Cardiac muscle cell (in vitro differentiated cells and primary cell): ENCODE data around the gene C9orf78. TPM values are rescaled to one million over a fixed set of nuclear protein-coding genes. Genes with fewer than 3 reads are reported as not detected.

Experiments
- DNase-seq, 2 donors: peaks; one replicate each; pipeline versions ENCODE4 v3.0.0 to v3.0.0-alpha.2; 2010 to 2017; ENCODE audit warnings: low read depth in 1 of 2, low spot score in 1 of 2
- H3K27ac ChIP-seq: fragments of 200-600 bp; sonication (generic); 2 replicates; pipeline ENCODE4 v1.5.1; 2016
- H3K27me3 ChIP-seq: fragments of 200-600 bp; sonication (generic); 2 replicates; pipeline ENCODE4 v1.6.0; 2016; ENCODE audit warnings: control low read depth
- H3K36me3 ChIP-seq: fragments of 200-600 bp; sonication (generic); 2 replicates; pipeline ENCODE4 v1.5.1; 2016; ENCODE audit warnings: control low read depth
- H3K4me1 ChIP-seq: fragments of 200-600 bp; sonication (generic); 2 replicates; pipeline ENCODE4 v1.8.1; 2017; ENCODE audit warnings: low read depth, mild to moderate bottlenecking, mixed run types
- H3K4me3 ChIP-seq: fragments of 200-600 bp; sonication (generic); 2 replicates; pipeline ENCODE4 v1.5.1; 2016; ENCODE audit warnings: mild to moderate bottlenecking
- H3K9me3 ChIP-seq: fragments of 200-600 bp; sonication (generic); 2 replicates; pipeline ENCODE4 v1.5.1; 2017; ENCODE audit warnings: low read depth, mild to moderate bottlenecking, control low read depth
- polyA plus RNA-seq: library from polyadenylated mRNA; unstranded; fragments of >200 nt; fragmentation: Nextera tagmentation; extraction: Ambion mirVana; gene quantifications from 2 replicates; pipeline ENCODE4 v1.2.1, GENCODE V29; 2016
- total RNA-seq: library from RNA; depleted of rRNA; stranded (reverse); fragments of >200 nt; gene quantifications from 2 replicates; pipeline ENCODE4 v1.2.3, GENCODE V29; 2016
- TF ChIP-seq, protein P1 (sequence below): IDR thresholded peaks from 2 replicates; pipeline ENCODE4 v1.5.1; 2012; ENCODE audit warnings: low read depth, mild to moderate bottlenecking, low read length

The C9orf78 gene
- total and polyA plus RNA-seq, 2 experiments from 2014 or later, result 56.5 to 66.5 TPM

DNA sequence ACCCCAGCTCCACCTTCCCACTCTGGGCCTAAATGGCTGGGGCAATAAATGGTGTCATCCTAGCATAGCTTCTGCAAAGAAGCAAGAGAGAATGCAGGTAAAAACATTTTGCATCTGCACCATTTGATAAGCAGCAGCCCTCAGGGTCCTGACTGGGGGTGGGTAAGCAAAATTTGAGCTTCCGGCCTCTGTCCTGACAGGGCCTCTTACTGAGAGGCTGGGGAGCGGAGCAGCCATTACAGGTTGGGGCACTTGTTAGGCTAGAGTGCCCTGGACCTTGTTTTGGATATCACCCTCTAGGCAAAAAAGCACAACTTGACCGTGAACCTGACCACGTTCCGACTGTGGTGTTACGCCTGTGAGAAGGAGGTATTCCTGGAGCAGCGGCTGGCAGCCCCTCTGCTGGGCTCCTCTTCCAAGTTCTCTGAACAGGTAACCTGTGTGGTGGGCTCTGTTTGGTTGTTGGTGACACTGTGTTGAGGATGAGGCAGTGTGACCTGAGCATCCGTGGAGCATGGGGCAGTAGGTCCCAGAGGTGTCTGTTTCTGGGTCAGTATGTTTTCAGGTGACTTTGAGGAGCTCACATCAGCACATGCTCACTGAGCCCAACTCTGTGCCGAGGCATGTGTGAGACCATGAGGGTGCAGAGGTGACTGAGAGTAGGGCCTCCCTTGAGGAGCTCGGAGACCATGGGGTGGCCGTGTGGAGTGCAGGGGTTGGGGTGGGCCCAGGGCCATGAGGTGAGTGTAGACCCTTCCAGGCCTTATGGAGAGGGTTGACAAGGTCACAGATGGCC is 23.3 kb upstream of the C9orf78 start:
- DNase-seq, result no peak
- TF ChIP-seq, protein P1, sequence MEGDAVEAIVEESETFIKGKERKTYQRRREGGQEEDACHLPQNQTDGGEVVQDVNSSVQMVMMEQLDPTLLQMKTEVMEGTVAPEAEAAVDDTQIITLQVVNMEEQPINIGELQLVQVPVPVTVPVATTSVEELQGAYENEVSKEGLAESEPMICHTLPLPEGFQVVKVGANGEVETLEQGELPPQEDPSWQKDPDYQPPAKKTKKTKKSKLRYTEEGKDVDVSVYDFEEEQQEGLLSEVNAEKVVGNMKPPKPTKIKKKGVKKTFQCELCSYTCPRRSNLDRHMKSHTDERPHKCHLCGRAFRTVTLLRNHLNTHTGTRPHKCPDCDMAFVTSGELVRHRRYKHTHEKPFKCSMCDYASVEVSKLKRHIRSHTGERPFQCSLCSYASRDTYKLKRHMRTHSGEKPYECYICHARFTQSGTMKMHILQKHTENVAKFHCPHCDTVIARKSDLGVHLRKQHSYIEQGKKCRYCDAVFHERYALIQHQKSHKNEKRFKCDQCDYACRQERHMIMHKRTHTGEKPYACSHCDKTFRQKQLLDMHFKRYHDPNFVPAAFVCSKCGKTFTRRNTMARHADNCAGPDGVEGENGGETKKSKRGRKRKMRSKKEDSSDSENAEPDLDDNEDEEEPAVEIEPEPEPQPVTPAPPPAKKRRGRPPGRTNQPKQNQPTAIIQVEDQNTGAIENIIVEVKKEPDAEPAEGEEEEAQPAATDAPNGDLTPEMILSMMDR, result no peak
- Histone ChIP-seq H3K9me3 (no peaks in the 10 kb centered on the region), H3K27ac (no peak overlapping the region), H3K4me1 (no peaks in the 10 kb centered on the region), H3K4me3 (no peak overlapping the region), H3K36me3 (peaks cover 24% of the 10 kb centered on the region), H3K27me3 (no peaks in the 10 kb centered on the region)

- no peak overlapping the region for H3K4me3 ChIP-seq
- TF ChIP-seq, protein P1, result no peak
- peaks cover 34% of the 10 kb centered on the region for H3K36me3 ChIP-seq
- H3K27me3 ChIP-seq, result no peaks in the 10 kb centered on the region
- no peak overlapping the region for H3K27ac ChIP-seq
- no peak for DNase-seq
- no peaks in the 10 kb centered on the region for H3K4me1 ChIP-seq
- no peaks in the 10 kb centered on the region for H3K9me3 ChIP-seq
These were observed 22.1 kb upstream of the C9orf78 start for GRCh38 chr9:129857207-129857606.

DNA sequence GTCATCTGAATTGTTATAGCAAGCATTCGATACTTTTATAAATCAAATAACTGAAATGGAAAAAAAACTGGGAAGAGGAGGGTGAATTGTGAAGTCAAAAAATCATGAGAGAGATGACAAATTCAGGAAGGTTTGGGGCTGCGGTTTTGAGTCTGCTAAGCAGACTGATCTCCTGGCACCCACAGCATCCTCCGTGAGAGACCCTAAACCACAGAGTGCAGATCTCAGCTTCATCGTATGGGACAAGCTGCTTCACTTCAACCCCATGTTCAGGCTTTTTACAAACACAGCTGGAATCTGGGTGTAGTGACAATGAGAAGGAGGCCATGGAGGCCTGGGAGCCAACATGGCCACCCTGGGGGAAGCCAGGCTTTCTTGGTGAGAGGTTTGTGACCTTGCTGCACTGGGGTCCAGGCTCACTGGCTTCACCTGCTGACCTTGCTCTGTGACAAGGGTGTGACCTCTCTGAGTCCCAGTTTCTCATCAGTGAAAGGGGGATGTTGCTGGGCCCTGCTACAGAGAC is 19.6 kb upstream of the C9orf78 start:
- TF ChIP-seq, protein P1, result no peak
- H3K27me3 ChIP-seq, result no peaks in the 10 kb centered on the region
- H3K36me3 ChIP-seq, result peaks cover 22% of the 10 kb centered on the region
- no peaks in the 10 kb centered on the region for H3K9me3 ChIP-seq
- no peak overlapping the region for H3K4me3 ChIP-seq
- H3K27ac ChIP-seq, result no peak overlapping the region
- H3K4me1 ChIP-seq, result no peaks in the 10 kb centered on the region
- no peak for DNase-seq

GRCh38 chr9:129853614-129854013 is 18.5 kb upstream of the C9orf78 start:
- TF ChIP-seq, protein P1, result no peak
- no peaks in the 10 kb centered on the region for H3K27me3 ChIP-seq
- no peaks in the 10 kb centered on the region for H3K4me1 ChIP-seq
- no peak overlapping the region for H3K27ac ChIP-seq
- no peak overlapping the region for H3K4me3 ChIP-seq
- no peak for DNase-seq
- H3K9me3 ChIP-seq, result no peaks in the 10 kb centered on the region
- H3K36me3 ChIP-seq, result peaks cover 19% of the 10 kb centered on the region

DNA sequence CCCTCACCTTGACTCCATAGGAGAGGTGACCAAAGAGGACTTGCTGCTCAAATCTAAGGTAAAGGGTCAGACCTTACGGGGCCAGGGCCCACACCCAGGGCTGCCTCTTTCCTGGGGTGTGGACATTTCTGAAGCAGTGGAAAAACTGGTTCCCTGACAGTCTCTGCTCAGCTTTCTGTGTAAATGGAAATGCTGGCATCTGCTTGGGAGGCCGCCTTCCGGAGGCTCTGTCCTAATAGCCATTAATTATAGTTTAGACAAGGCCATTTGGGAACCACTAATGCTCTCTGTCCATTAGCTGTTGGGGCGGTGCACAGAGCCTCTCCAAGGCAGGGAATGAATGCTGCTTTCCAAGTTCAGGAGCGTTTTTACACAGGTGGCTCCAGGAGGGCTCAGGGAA is 17.5 kb upstream of the C9orf78 start:
- Histone ChIP-seq H3K4me3 (no peak overlapping the region), H3K36me3 (peaks cover 18% of the 10 kb centered on the region), H3K4me1 (no peaks in the 10 kb centered on the region), H3K27ac (no peak overlapping the region), H3K27me3 (no peaks in the 10 kb centered on the region), H3K9me3 (no peaks in the 10 kb centered on the region)
- no peak for DNase-seq
- TF ChIP-seq, protein P1, result no peak
